Mucosa of descending colon (tissue), 3 donors: Measurements from ENCODE around the gene DNAJC8. TPM values are rescaled to one million over a fixed set of nuclear protein-coding genes. Genes with fewer than 3 reads are reported as not detected.

Experiments
- ATAC-seq: fragments of 200-7000 bp; cut with Tn5 transposase; one replicate; pipeline ENCODE4 v1.9.1; 2020; ENCODE audit warnings: mild to moderate bottlenecking, moderate library complexity
- DNase-seq, 3 donors: peaks; one replicate each; pipeline ENCODE4 v3.0.0-alpha.2; 2020
- H3K36me3 ChIP-seq: fragments of 200-600 bp; one replicate; pipeline ENCODE4 v1.8.0; 2021; ENCODE audit warnings: low read depth, mild to moderate bottlenecking
- H3K4me1 ChIP-seq: fragments of 200-600 bp; one replicate; pipeline ENCODE4 v1.8.0; 2021; ENCODE audit warnings: low read depth, mild to moderate bottlenecking
- H3K4me3 ChIP-seq: fragments of 200-600 bp; one replicate; pipeline ENCODE4 v1.8.0; 2021; ENCODE audit warnings: mild to moderate bottlenecking
- H3K9me3 ChIP-seq: fragments of 200-600 bp; one replicate; pipeline ENCODE4 v1.8.0; 2021; ENCODE audit warnings: mild to moderate bottlenecking
- CTCF ChIP-seq: fragments of 200-600 bp; IDR thresholded peaks from one replicate; pipeline ENCODE4 v1.8.0; 2022; ENCODE audit warnings: antibody characterized with exemption, mild to moderate bottlenecking
- intact Hi-C, 2 donors: fragments of 100-400 bp; cut with DNase I in 1 of 2; cut with micrococcal nuclease in 1 of 2; formaldehyde crosslinking; loops; one replicate each; pipeline versions ENCODE4 v1.11.0 to v1.11.1; 2022; cut with DNase I, micrococcal nuclease
- total RNA-seq, 3 donors: library from RNA; stranded (reverse); fragmentation: NEBNext Ultra II Directional in 2 of 3; extraction: Animal tissue kit (Norgen Biotek cat#: 25700) in 2 of 3; gene quantifications; one replicate each; pipeline versions ENCODE4 v1.2.1 to v1.2.4, GENCODE V29; 2021 to 2023
- donor health status: DM: no; HTN: no; CAD: no; lungs with moderate emphysema.
- donor health status: DM: no; HTN: no; CAD: no.
- donor health status: DM: no; HTN: yes; CAD: no.

Gene DNAJC8
- total RNA-seq, 3 donors from 2014 or later, result 41.6 to 76.7 (median 56.7) TPM

GRCh38 chr1:28161751-28162150, 71.1 kb downstream of the DNAJC8 start:
- intact Hi-C loops, result no loop called here
- DNase-seq (no peak), ATAC-seq (no peak)
- Histone ChIP-seq H3K9me3 (no peaks in the 10 kb centered on the region), H3K36me3 (no peaks in the 10 kb centered on the region), H3K4me1 (no peaks in the 10 kb centered on the region), H3K4me3 (no peak overlapping the region)
- no peak for TF ChIP-seq CTCF

GRCh38 chr1:28160782-28161266, 72.0 kb downstream of the DNAJC8 start:
- intact Hi-C loops, result no loop called here

GRCh38 chr1:28159680-28160079, 73.1 kb downstream of the DNAJC8 start:
- Histone ChIP-seq H3K9me3 (no peaks in the 10 kb centered on the region), H3K4me1 (no peaks in the 10 kb centered on the region), H3K36me3 (no peaks in the 10 kb centered on the region), H3K4me3 (no peak overlapping the region)
- DNase-seq, result no peak
- no peak for TF ChIP-seq CTCF
- intact Hi-C loops, result no loop called here
- no peak for ATAC-seq

More at GRCh38 chr1:28160782-28161266, 72.0 kb downstream of the DNAJC8 start:
- Histone ChIP-seq H3K36me3 (no peaks in the 10 kb centered on the region), H3K4me1 (no peaks in the 10 kb centered on the region), H3K4me3 (no peak overlapping the region), H3K9me3 (no peaks in the 10 kb centered on the region)
- TF ChIP-seq CTCF, result no peak
- DNase-seq, result peak in 1 of 3 donors; percentile 31
- ATAC-seq, result peak; percentile 86

- no peaks in the 10 kb centered on the region for H3K4me1 ChIP-seq
- DNase-seq, result no peak
- intact Hi-C loops, result no loop called here
- TF ChIP-seq CTCF, result no peak
- no peaks in the 10 kb centered on the region for H3K36me3 ChIP-seq
- H3K4me3 ChIP-seq, result no peak overlapping the region
- no peak for ATAC-seq
- no peaks in the 10 kb centered on the region for H3K9me3 ChIP-seq
These were observed 73.6 kb downstream of the DNAJC8 start for GRCh38 chr1:28159243-28159642.

- Histone ChIP-seq H3K4me3 (no peak overlapping the region), H3K36me3 (no peaks in the 10 kb centered on the region), H3K9me3 (no peaks in the 10 kb centered on the region), H3K4me1 (no peaks in the 10 kb centered on the region)
- ATAC-seq (no peak), DNase-seq (no peak)
- TF ChIP-seq CTCF, result no peak
- intact Hi-C loops, result no loop called here
These were observed 74.9 kb downstream of the DNAJC8 start for GRCh38 chr1:28157894-28158293.

GRCh38 chr1:28156821-28157220, 76.0 kb downstream of the DNAJC8 start:
- no peak for DNase-seq
- no peak overlapping the region for H3K4me3 ChIP-seq
- intact Hi-C loops, result no loop called here
- no peaks in the 10 kb centered on the region for H3K9me3 ChIP-seq
- H3K4me1 ChIP-seq, result no peaks in the 10 kb centered on the region
- no peak for TF ChIP-seq CTCF
- H3K36me3 ChIP-seq, result no peaks in the 10 kb centered on the region
- ATAC-seq, result no peak
